ENCODE measurements around the gene IGSF21. TPM values are rescaled to one million over a fixed set of nuclear protein-coding genes. Genes with fewer than 3 reads are reported as not detected.

Gene IGSF21
- polyA plus RNA-seq, 1 donor (not counting 4 experiments of a cell fraction or from before 2014, with no cell fraction given), result not detected

- Histone ChIP-seq H3K4me1 (ENCODE audit: control insufficient read depth, extremely low read depth, insufficient read depth, low read length) (no peaks in the 10 kb centered on the region), H3K4me3 (ENCODE audit: control insufficient read depth in 2 of 3, extremely low read depth in 1 of 3, insufficient read depth in 2 of 3, low read depth in 1 of 3, low read length in 3 of 3) (no peak overlapping the region), H4K20me1 (ENCODE audit: control insufficient read depth, extremely low read depth, insufficient read depth, low read length) (no peaks in the 10 kb centered on the region), H2AFZ (ENCODE audit: control insufficient read depth, low read length) (no peak overlapping the region), H3K9me1 (ENCODE audit: control insufficient read depth, extremely low read depth, insufficient read depth, low read length) (no peaks in the 10 kb centered on the region), H3K4me2 (ENCODE audit: control insufficient read depth, extremely low read depth, insufficient read depth, low read depth, low read length) (no peak overlapping the region), H3K27ac (ENCODE audit: control insufficient read depth, insufficient read depth, low read length) (no peak overlapping the region), H3K9me3 (ENCODE audit: control insufficient read depth, low read depth, low read length) (no peaks in the 10 kb centered on the region), H3K9ac (ENCODE audit: control insufficient read depth, extremely low read depth, insufficient read depth, low read length) (no peak overlapping the region), H3K36me3 (ENCODE audit: control insufficient read depth in 2 of 2, extremely low read depth in 1 of 2, insufficient read depth in 2 of 2, low read length in 2 of 2) (no peaks in the 10 kb centered on the region), H3K79me2 (ENCODE audit: control insufficient read depth, insufficient read depth, low read length) (no peaks in the 10 kb centered on the region), H3K27me3 (ENCODE audit: control insufficient read depth, extremely low read depth, insufficient read depth, low read length) (no peaks in the 10 kb centered on the region)
- dilution Hi-C loops (cut with MboI; ENCODE audit: extremely low pct_ligation_motif_present, low sequenced_read_pairs), result no loop called here
- DNase-seq (ENCODE audit: low read depth, low spot score), result no peak
- FAIRE-seq, result no peak
- TF ChIP-seq EZH2 (IDR thresholded peaks at IDR 0.05; ENCODE audit: low read length), result no peak
- TF ChIP-seq, protein P1, sequence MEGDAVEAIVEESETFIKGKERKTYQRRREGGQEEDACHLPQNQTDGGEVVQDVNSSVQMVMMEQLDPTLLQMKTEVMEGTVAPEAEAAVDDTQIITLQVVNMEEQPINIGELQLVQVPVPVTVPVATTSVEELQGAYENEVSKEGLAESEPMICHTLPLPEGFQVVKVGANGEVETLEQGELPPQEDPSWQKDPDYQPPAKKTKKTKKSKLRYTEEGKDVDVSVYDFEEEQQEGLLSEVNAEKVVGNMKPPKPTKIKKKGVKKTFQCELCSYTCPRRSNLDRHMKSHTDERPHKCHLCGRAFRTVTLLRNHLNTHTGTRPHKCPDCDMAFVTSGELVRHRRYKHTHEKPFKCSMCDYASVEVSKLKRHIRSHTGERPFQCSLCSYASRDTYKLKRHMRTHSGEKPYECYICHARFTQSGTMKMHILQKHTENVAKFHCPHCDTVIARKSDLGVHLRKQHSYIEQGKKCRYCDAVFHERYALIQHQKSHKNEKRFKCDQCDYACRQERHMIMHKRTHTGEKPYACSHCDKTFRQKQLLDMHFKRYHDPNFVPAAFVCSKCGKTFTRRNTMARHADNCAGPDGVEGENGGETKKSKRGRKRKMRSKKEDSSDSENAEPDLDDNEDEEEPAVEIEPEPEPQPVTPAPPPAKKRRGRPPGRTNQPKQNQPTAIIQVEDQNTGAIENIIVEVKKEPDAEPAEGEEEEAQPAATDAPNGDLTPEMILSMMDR (optimal IDR thresholded peaks at IDR 0.05 in 1 of 3, IDR thresholded peaks at IDR 0.05 in 1 of 3, conservative IDR thresholded peaks at IDR 0.05 in 1 of 3; ENCODE audit: extremely low read depth in 1 of 3, insufficient read depth in 2 of 3, low read length in 3 of 3), result no peak
Measured at GRCh38 chr1:18387307-18387706, 279.7 kb downstream of the IGSF21 start.

GRCh38 chr1:18390953-18391352, 283.4 kb downstream of the IGSF21 start:
- H3K36me3 ChIP-seq (ENCODE audit: control insufficient read depth in 2 of 2, extremely low read depth in 1 of 2, insufficient read depth in 2 of 2, low read length in 2 of 2), result no peaks in the 10 kb centered on the region
- H3K27ac ChIP-seq (ENCODE audit: control insufficient read depth, insufficient read depth, low read length), result no peak overlapping the region
- no peak overlapping the region for H3K4me3 ChIP-seq (ENCODE audit: control insufficient read depth in 2 of 3, extremely low read depth in 1 of 3, insufficient read depth in 2 of 3, low read depth in 1 of 3, low read length in 3 of 3)
- H3K4me2 ChIP-seq (ENCODE audit: control insufficient read depth, extremely low read depth, insufficient read depth, low read depth, low read length), result no peak overlapping the region
- H3K9me1 ChIP-seq (ENCODE audit: control insufficient read depth, extremely low read depth, insufficient read depth, low read length), result no peaks in the 10 kb centered on the region
- DNase-seq (ENCODE audit: low read depth, low spot score) (no peak), FAIRE-seq (no peak)
- TF ChIP-seq EZH2 (IDR thresholded peaks at IDR 0.05; ENCODE audit: low read length), result no peak
- TF ChIP-seq, protein P1 (optimal IDR thresholded peaks at IDR 0.05 in 1 of 3, IDR thresholded peaks at IDR 0.05 in 1 of 3, conservative IDR thresholded peaks at IDR 0.05 in 1 of 3; ENCODE audit: extremely low read depth in 1 of 3, insufficient read depth in 2 of 3, low read length in 3 of 3), result no peak
- H4K20me1 ChIP-seq (ENCODE audit: control insufficient read depth, extremely low read depth, insufficient read depth, low read length), result no peaks in the 10 kb centered on the region
- no peaks in the 10 kb centered on the region for H3K4me1 ChIP-seq (ENCODE audit: control insufficient read depth, extremely low read depth, insufficient read depth, low read length)
- no peak overlapping the region for H2AFZ ChIP-seq (ENCODE audit: control insufficient read depth, low read length)
- no peaks in the 10 kb centered on the region for H3K27me3 ChIP-seq (ENCODE audit: control insufficient read depth, extremely low read depth, insufficient read depth, low read length)
- H3K79me2 ChIP-seq (ENCODE audit: control insufficient read depth, insufficient read depth, low read length), result no peaks in the 10 kb centered on the region
- H3K9ac ChIP-seq (ENCODE audit: control insufficient read depth, extremely low read depth, insufficient read depth, low read length), result no peak overlapping the region
- dilution Hi-C loops (cut with MboI; ENCODE audit: extremely low pct_ligation_motif_present, low sequenced_read_pairs), result no loop called here
- H3K9me3 ChIP-seq (ENCODE audit: control insufficient read depth, low read depth, low read length), result no peaks in the 10 kb centered on the region

Data from keratinocyte (primary cell).